ENCODE data around the gene CDCA5.
A peak's percentile ranks its signal among the peaks of the same experiment; 100 is the strongest.

Gene CDCA5

GRCh38 chr11:65083834-65084597 lies at the start of gene CDCA5, which contains the start of gene ZFPL1:
Gene CDCA5, minus strand, starts transcription at chr11:65084040. Its CDS starts 62 bp downstream, at chr11:65083978.
Gene ZFPL1, plus strand, starts transcription at chr11:65084222. Its CDS starts 477 bp downstream, at chr11:65084699.
- peak; percentile 66 for DNase-seq

DNA sequence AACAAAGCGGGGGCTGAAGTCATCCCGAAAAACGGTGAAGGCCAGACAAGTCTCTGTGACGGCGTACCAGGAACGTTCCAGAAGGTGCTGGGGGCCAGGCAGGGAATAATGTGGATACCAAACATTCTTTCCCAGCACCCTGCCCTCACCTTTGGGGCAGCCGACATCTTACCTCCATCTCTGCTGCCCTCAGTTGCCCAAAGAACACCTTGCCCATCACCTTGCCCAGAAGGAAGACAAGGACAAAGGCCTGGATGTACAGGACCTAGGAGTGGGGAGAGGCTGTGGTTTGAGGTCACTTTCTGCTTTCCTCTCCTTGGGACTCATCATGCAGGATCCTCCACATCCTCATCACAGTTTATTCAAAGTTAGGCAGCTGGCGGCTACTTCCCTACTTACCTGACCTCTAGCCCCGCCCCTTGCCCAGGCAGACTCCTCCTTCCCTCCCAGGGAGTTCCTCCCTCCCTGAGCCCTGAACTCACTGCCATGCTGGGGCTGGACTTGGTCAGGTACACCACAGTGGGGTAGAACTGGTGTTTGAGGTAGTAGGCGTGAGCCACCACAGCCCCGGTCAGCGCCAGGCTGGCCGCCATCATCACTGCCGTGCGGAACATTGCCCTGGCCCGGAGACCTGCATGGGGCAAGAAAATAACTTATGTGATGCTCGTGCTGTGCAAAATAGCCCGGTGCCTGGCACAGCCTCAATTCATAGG lies 49.3 kb upstream of the CDCA5 start:
- no peak for DNase-seq

DNA sequence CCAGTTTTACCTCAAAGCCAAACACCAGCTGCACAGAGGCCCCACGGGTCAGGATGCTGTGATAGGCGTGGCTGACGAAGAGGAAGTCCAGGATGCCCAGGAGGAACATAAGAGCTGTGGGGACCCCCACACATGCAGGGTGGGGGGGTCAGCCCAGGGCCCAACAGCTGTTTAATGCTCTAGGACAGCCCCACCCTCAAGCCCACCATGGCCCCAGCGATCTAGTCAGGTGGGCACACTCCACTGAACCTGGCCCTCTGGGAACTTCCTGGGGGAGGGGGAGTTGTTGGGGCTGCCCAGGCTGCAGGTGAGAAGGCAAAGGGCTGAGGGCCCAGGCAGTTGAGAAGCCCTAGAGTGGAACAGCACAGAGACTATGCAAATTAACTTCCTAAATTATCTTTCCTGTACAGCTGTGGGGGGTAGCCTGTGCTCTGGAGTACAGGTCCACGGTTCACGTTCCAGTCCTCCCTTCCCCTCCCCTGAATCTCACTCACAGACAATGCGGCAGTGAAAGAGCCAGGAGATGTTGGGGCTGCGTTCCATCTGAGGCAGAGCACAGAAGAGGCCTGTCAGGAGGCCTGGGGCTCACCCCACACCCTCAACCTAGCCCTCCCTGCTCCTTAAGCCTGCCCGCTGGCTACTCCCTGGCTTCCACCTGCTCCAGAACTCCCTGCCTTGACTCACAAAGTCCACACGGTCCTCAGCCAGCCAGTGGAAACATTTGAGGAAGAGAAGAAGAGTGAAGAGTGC lies 48.6 kb upstream of the CDCA5 start:
- no peak for DNase-seq

- DNase-seq: no peak
Measured at GRCh38 chr11:65131895-65132237, 48.0 kb upstream of the CDCA5 start.

- no peak for DNase-seq
Measured at GRCh38 chr11:65131417-65131776, 47.6 kb upstream of the CDCA5 start.

DNA sequence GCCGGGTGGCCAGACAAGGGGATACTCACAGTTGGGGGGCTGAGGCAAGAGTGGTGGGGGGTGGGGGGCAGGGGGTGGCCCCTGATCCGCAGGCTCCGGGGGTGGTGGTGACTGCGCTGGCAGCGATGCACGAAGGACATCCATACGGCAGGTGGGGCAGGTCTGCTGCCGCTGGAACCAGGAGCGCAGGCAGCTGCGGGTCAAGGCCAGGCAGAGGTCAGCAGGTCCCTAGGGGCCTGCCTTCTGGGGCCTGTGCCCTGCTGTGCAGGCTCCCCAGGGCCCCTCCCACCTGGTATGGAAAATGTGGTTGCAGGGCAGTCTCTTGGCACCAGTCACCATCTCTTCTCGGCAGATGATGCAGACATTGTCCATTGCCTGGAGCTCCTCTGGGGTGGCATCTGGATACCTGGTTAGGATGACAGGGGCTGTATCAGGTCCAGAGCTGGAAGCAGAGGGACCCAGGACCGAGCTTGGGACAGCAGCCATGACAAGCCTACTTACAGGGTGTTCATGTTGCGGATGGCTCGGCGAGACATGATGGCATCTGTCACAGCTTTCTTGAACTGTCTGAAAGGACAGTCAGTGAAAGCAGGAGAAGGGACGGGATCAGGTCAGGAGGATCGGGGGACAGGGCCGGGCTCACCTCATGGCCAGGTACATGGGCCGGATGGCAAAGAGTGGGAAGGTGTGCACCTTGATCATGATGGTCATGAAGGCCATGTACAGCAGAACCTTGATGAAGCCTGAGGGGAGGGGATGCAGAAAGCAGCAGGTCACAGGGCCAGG lies 47.0 kb upstream of the CDCA5 start:
- DNase-seq: no peak

DNA sequence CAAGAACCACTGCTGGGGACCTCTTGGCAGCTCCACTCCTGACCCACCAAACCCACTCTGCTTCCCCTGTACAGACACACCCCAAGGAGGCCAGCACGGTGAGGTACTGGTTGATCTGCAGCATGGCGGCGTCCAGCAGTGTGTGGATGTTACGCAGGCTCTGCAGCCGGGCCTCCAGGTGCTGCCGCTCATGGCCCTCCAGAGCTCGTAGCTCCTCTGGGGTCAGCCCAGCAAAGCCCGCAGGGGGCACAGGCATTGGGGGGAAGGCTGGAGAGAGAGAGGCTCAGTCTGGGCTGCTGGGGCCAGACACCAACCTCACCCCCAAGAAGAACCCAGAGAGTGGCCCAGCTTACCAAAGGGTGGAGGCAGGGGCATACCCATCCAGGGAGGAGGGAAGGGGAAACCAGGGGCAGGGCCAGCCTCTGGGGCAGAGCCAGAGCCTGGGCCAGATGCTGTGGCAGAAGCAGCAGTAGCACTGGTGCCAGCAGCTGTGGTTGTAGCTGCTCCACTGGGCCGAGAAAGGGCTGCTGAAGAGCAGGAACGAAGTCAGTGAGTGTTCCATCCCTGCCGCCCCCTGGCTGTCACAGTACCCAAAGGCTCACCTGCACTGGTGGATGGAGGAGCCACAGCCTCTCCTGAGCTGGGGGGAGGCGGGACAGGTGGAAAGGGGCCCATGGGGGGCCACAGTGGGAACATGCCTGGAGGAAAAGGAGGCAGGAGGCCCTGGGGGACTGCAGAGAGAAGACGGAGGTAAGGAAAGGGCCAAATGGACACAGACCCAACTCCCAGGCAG lies 46.0 kb upstream of the CDCA5 start:
- no peak for DNase-seq

GRCh38 chr11:65128182-65129145 lies 44.6 kb upstream of the CDCA5 start:
- DNase-seq: no peak

GRCh38 chr11:65127473-65128181 lies 43.8 kb upstream of the CDCA5 start:
- DNase-seq: no peak

GRCh38 chr11:65126624-65127274 lies 42.9 kb upstream of the CDCA5 start:
- no peak for DNase-seq

DNA sequence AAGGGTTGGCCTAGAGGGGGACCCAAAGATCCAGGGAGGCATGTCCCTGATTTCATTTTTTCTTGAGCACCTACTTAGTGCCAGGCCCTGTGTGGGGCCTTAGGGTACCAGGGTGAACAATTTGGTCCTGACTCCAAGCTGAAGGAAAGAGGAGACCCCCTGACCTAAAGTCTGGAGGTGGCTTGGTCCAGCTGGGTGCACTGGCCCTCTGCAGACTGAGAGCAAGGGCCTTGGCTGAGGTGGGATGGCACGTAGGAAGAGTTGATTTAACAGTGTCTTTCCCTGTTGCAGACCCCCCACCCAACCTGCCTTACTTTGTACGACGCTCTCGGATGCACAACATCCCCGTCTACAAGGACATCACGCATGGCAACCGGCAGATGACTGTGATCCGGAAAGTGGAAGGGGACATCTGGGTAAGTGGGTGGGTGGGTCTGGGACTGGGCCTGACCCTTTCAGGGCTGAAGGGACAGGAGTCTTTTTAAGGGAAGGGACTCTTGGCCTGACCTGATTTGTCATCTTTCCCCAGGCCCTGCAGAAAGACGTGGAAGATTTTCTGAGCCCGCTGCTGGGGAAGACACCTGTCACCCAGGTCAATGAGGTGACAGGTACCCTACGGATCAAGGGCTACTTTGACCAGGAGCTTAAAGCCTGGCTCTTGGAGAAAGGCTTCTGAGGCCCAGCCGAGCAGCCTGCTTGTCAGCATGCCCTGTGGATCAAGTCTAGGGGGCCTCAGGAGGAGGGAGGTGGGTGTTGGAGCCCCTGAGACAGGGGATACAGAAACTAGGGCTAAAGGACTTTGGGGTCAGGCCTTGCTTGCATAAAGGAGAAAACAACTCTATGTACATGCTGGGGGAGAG lies 41.6 kb upstream of the CDCA5 start:
- no peak for DNase-seq

DNA sequence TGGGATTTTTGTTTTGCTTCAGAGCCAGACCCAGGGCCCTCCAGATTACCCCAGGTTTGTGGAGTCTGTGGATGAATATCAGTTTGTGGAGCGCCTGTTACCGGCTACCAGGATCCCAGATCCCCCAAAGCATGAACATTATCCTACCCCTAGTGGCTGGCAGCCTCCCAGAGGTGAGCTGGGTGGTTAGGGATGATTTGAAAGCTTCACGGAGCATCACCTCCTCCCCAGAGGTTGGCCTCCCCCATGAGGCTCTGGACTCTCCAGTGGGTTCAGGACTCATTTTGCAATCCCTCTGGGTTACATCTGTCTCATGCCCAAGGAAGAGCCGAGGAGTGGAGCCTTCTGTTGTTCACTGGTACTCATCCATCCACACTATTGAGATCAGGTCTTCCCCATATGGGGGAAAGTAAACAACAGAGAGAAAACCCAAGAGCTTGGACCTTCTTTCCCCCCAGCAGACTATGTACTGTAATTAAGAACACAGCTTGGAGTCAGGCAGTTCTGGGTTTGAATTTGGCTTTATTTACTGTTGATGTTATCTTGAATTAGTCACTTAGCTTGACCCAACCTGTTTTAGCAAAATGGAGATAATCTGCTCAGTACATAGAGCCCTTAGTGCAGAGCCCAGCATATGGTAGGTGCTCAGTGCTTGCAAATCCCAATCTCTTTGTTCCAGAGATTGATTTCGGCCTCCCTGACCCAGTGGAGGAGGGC lies 40.8 kb upstream of the CDCA5 start:
- no peak for DNase-seq

GRCh38 chr11:65121865-65122696 lies 38.2 kb upstream of the CDCA5 start, which contains the start of the genes FAU and MRPL49:
Gene FAU, minus strand, starts transcription at chr11:65122134. Its CDS starts 321 bp downstream, at chr11:65121813.
Gene MRPL49, plus strand, starts transcription at chr11:65122321. Its CDS starts 26 bp downstream, at chr11:65122347.
- peak; percentile 86 for DNase-seq

- DNase-seq: no peak
Measured at GRCh38 chr11:65121447-65121864, 37.6 kb upstream of the CDCA5 start.

DNA sequence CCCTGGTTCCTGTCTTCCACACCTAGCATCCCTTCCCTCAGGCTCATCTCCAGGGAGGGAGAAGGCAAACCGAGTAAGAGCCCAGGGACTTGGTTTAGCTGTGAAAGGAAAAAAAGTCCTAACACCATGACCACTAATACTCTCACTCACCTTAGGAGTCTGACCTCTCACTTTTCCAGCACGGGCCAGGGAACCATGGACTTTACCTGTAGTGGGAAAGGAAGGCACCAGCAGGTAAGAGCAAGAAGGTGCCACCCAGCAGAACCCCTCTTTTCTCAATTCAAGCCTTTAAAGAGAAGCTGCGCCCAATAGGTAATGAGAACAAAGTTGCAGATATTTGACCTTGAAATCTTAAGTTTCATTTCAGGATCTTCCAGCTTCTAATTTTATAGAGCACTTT lies 37.0 kb upstream of the CDCA5 start:
- DNase-seq: no peak

DNA sequence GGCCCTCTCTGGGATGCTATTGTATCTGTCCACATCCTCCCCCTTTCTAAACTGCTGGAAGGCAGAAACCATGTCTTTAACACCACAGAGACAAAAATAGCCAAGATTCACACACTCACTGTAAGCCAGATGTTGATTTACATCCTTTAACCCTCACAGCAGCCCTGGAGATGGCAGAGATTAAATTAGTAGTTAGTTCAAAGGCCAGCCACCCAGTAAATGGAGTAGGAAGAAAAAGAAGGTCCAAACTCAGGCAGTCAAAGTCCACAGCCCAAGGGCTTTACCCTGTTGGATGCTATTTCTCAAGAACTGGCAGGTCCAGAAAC lies 35.8 kb upstream of the CDCA5 start:
- DNase-seq: no peak

Data from SHP77 treated with DMSO at 0.1 percent for 48 hours (cell line).